Effector memory CD4-positive, alpha-beta T cell (primary cell): ENCODE results near the gene VGLL4.
"Not testable (repeated sequence)": the region's sequence is repeated elsewhere in the genome, so short reads cannot be mapped to it uniquely, and the experiment has no call there.

Experiments
- DNase-seq, 3 donors: peaks; one replicate each; pipeline ENCODE4 v3.0.0-alpha.2; 2020
- H3K27ac ChIP-seq: 2 replicates; pipeline ENCODE4 v1.7.0; 2013; ENCODE audit warnings: mild to moderate bottlenecking, low read length, moderate library complexity; ENCODE audit not compliant: insufficient read depth, poor library complexity, severe bottlenecking
- H3K27me3 ChIP-seq: replicated peaks from 2 replicates; pipeline ENCODE4 v1.7.0; 2013; ENCODE audit warnings: mild to moderate bottlenecking, low read length; ENCODE audit not compliant: insufficient read depth, control insufficient read depth, poor library complexity, severe bottlenecking
- H3K36me3 ChIP-seq: 2 replicates; pipeline ENCODE4 v1.7.0; 2013; ENCODE audit warnings: mild to moderate bottlenecking, low read length, moderate library complexity; ENCODE audit not compliant: control insufficient read depth, insufficient read depth
- H3K4me1 ChIP-seq: 2 replicates; pipeline ENCODE4 v1.7.0; 2013; ENCODE audit warnings: low read length, mild to moderate bottlenecking; ENCODE audit not compliant: control insufficient read depth, insufficient read depth, poor library complexity, severe bottlenecking
- H3K4me3 ChIP-seq: 2 replicates; pipeline ENCODE4 v1.7.0; 2013; ENCODE audit warnings: low read length, low read depth, mild to moderate bottlenecking; ENCODE audit not compliant: insufficient read depth, poor library complexity, severe bottlenecking
- H3K9me3 ChIP-seq: 2 replicates; pipeline ENCODE4 v1.7.0; 2013; ENCODE audit warnings: mild to moderate bottlenecking, low read length, moderate library complexity; ENCODE audit not compliant: control insufficient read depth
- total RNA-seq, 3 donors: gene quantifications; one replicate each; lab custom pipeline; 2026; lab: John Stamatoyannopoulos, UW

VGLL4 gene, protein sequence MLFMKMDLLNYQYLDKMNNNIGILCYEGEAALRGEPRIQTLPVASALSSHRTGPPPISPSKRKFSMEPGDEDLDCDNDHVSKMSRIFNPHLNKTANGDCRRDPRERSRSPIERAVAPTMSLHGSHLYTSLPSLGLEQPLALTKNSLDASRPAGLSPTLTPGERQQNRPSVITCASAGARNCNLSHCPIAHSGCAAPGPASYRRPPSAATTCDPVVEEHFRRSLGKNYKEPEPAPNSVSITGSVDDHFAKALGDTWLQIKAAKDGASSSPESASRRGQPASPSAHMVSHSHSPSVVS
- 22.5 to 29.2 (median 26.3) reads per million in 3 donors for total RNA-seq

DNA sequence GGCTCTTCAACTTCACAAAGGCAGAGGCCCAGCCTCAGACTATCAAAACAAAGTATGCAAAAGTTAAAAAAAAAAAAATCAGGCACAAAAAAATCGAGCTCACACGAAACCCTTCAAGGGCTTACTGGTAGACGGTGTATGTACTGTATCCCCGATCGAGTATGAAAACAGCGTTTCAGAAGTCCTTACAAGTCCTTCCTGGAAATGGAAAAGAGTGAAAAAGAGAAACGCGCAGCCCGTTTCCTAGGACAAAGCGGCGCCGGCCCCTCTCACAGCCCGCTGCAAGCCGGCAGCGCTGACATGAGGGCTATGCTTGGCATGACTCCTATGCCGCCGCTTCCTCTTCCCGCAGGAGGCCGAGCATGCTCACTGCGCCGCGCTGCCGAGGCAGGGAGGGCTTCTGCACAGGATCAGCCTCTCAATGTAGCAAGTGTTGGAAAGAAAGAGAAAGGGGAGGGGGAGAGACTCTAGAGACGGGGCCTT, at the start of gene VGLL4:
Gene VGLL4, minus strand, starts transcription at position 311 of the 483 bp plus-strand sequence. CDS start 397 bp downstream, outside the sequence.
- Histone ChIP-seq H3K9me3 (no peaks in the 10 kb centered on the region), H3K4me1 (no peaks in the 10 kb centered on the region), H3K36me3 (no peaks in the 10 kb centered on the region), H3K27ac (peak within 1 kb of the TSS; percentile 85), H3K27me3 (no peaks in the 10 kb centered on the region), H3K4me3 (peak within 1 kb of the TSS; percentile 84)
- peak; percentile 12 to 39 (median 31) for DNase-seq

- H3K27me3 ChIP-seq, result no peaks in the 10 kb centered on the region
- H3K9me3 ChIP-seq, result no peaks in the 10 kb centered on the region
- no peak for DNase-seq
- H3K36me3 ChIP-seq, result no peaks in the 10 kb centered on the region
- no peak overlapping the region for H3K27ac ChIP-seq
- no peak overlapping the region for H3K4me3 ChIP-seq
- no peaks in the 10 kb centered on the region for H3K4me1 ChIP-seq
These were observed 48.8 kb upstream of the VGLL4 start for GRCh38 chr3:11692532-11692813.

- H3K4me1 ChIP-seq, result no peaks in the 10 kb centered on the region
- no peak overlapping the region for H3K4me3 ChIP-seq
- no peaks in the 10 kb centered on the region for H3K9me3 ChIP-seq
- no peaks in the 10 kb centered on the region for H3K36me3 ChIP-seq
- DNase-seq, result no peak
- no peaks in the 10 kb centered on the region for H3K27me3 ChIP-seq
- no peak overlapping the region for H3K27ac ChIP-seq
These were observed 48.2 kb upstream of the VGLL4 start for GRCh38 chr3:11691767-11692531.

- Histone ChIP-seq H3K27ac (no peak overlapping the region), H3K9me3 (no peaks in the 10 kb centered on the region), H3K4me1 (no peaks in the 10 kb centered on the region), H3K36me3 (no peaks in the 10 kb centered on the region), H3K4me3 (no peak overlapping the region), H3K27me3 (no peaks in the 10 kb centered on the region)
- no peak for DNase-seq
These were observed 47.4 kb upstream of the VGLL4 start for GRCh38 chr3:11690863-11691766.

DNA sequence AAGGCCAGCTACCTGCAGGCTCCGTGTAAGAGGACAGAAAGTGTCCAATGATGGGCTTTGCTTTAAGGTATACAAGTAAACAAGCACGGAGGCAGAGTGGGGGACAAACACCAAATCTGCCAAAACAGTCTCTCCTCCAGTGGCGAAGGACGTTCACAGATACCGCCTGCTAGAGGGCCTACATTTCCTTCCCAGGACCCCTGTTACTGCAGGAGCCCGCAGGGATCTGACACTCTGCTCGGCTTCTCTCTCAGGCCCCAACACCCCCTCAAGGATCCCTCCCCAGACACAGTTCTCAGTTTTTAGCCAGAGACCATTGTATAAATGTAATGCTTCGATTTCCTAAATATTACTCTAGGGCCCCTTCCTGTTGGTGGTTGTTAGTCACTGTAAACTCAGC, 46.0 kb upstream of the VGLL4 start:
- Histone ChIP-seq H3K27ac (no peak overlapping the region), H3K9me3 (no peaks in the 10 kb centered on the region), H3K27me3 (no peaks in the 10 kb centered on the region), H3K4me1 (no peaks in the 10 kb centered on the region), H3K36me3 (no peaks in the 10 kb centered on the region), H3K4me3 (no peak overlapping the region)
- no peak for DNase-seq

- not testable (repeated sequence) for H3K27me3 ChIP-seq, DNase-seq, H3K27ac ChIP-seq, H3K4me1 ChIP-seq, H3K36me3 ChIP-seq, H3K9me3 ChIP-seq, H3K4me3 ChIP-seq
These were observed 41.3 kb upstream of the VGLL4 start for GRCh38 chr3:11684980-11685379.

DNA sequence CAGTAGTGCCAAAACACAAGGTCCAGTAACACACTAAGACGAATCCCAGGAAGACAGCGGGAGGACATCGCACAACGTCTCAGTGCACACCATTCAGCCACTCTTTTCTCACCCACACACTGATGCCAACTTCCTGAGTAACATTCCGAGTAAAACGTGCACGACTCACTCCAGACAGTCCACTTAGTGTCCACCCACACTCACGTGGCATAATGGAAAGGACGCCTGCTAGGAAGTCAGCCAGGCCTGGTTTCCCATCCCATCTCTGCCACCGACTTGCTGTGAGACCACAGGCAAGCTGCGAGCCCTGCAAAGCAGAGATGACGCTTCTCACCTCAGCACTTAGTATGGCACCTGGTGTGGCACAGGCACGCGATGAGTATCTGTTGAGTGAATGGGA, 36.8 kb upstream of the VGLL4 start:
- Histone ChIP-seq H3K9me3 (no peaks in the 10 kb centered on the region), H3K27me3 (no peaks in the 10 kb centered on the region), H3K4me3 (no peak overlapping the region), H3K36me3 (no peaks in the 10 kb centered on the region), H3K27ac (no peak overlapping the region), H3K4me1 (no peaks in the 10 kb centered on the region)
- no peak for DNase-seq

DNA sequence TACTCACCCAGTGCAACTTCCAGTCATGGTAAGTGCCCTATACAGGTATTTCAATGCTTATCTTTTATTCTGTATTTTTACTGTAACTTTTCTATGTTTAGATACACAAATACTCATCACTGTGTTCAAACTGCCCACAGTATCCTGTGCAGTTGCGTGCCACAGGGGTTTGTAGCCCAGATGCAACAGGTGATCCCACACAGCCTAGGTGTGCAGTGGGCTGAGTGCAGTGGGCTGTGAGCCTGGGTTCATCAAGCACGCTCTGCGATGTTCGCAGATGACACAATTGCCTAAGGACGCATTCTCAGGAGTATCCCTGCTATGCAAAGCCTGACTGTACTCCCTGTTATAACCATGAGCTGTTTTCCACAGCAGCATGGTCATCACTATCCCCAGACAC, 36.2 kb upstream of the VGLL4 start:
- no peak for DNase-seq
- Histone ChIP-seq H3K4me3 (no peak overlapping the region), H3K27ac (no peak overlapping the region), H3K27me3 (no peaks in the 10 kb centered on the region), H3K36me3 (no peaks in the 10 kb centered on the region), H3K4me1 (no peaks in the 10 kb centered on the region), H3K9me3 (no peaks in the 10 kb centered on the region)

GRCh38 chr3:11672363-11672762, 28.6 kb upstream of the VGLL4 start:
- no peaks in the 10 kb centered on the region for H3K4me1 ChIP-seq
- H3K4me3 ChIP-seq, result no peak overlapping the region
- no peaks in the 10 kb centered on the region for H3K36me3 ChIP-seq
- no peaks in the 10 kb centered on the region for H3K27me3 ChIP-seq
- no peak overlapping the region for H3K27ac ChIP-seq
- no peak for DNase-seq
- H3K9me3 ChIP-seq, result no peaks in the 10 kb centered on the region
